PC-3 (cell line): Measurements from ENCODE around the gene CCT3.

Experiments
- CTCF ChIP-seq: fragments of 300-600 bp; sonication (generic); conservative IDR thresholded peaks from 2 replicates; pipeline ENCODE4 v1.5.1; 2017; ENCODE audit warnings: antibody characterized with exemption, low read depth, mild to moderate bottlenecking, low read length
- EZH2 ChIP-seq: fragments of 300-600 bp; sonication (generic); IDR thresholded peaks from one replicate; pipeline ENCODE4 v1.6.1; 2017; ENCODE audit warnings: antibody characterized with exemption, mild to moderate bottlenecking, low read length; ENCODE audit not compliant: unreplicated experiment

GRCh38 chr1:156262461-156263287, 75.4 kb downstream of the CCT3 start:
- TF ChIP-seq CTCF (no peak), EZH2 (no peak)
